Measurements from ENCODE around the gene SLC35F4. TPM values are rescaled to one million over a fixed set of nuclear protein-coding genes. Genes with fewer than 3 reads are reported as not detected.

The SLC35F4 gene
- total RNA-seq, 6 donors from 2014 or later = not detected

DNA sequence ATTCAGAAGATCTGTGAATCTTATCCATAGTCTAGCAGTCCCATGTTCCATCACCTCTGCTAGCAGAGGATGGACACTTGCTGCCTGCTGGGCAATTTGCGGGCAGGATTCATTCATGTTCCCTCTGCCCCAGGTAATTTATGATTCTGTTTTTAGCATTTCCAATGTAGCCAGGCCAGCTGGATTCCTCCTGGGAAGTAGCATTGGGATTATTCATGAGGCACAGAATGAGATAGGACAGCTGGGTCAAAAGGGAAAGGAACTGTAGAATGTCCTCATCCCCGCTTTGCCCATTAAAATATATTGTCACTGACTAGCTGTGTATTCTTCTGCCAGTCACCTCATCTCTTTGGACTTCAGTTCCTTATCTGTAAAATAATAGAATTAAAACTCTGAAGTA, 68.7 kb downstream of the SLC35F4 start:
- H3K27me3 ChIP-seq = no peaks in the 10 kb centered on the region
- no peak for DNase-seq
- H3K4me1 ChIP-seq = no peaks in the 10 kb centered on the region
- no peak for TF ChIP-seq POLR2AphosphoS5 (IDR thresholded peaks at IDR 0.05)
- TF ChIP-seq, protein P1, sequence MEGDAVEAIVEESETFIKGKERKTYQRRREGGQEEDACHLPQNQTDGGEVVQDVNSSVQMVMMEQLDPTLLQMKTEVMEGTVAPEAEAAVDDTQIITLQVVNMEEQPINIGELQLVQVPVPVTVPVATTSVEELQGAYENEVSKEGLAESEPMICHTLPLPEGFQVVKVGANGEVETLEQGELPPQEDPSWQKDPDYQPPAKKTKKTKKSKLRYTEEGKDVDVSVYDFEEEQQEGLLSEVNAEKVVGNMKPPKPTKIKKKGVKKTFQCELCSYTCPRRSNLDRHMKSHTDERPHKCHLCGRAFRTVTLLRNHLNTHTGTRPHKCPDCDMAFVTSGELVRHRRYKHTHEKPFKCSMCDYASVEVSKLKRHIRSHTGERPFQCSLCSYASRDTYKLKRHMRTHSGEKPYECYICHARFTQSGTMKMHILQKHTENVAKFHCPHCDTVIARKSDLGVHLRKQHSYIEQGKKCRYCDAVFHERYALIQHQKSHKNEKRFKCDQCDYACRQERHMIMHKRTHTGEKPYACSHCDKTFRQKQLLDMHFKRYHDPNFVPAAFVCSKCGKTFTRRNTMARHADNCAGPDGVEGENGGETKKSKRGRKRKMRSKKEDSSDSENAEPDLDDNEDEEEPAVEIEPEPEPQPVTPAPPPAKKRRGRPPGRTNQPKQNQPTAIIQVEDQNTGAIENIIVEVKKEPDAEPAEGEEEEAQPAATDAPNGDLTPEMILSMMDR (IDR thresholded peaks at IDR 0.05) = no peak
- no peak for TF ChIP-seq EP300 (IDR thresholded peaks at IDR 0.05)
- no peak for TF ChIP-seq POLR2A (IDR thresholded peaks at IDR 0.05)
- no peak overlapping the region for H3K27ac ChIP-seq
- no peak for ATAC-seq (ENCODE audit: low FRiP score in 2 of 2)
- WGBS, 2 donors = 57 to 62% methylated on average over 2 of the region's 2 CpGs
- no peaks in the 10 kb centered on the region for H3K9me3 ChIP-seq
- no peak overlapping the region for H3K4me3 ChIP-seq
- H3K36me3 ChIP-seq = no peaks in the 10 kb centered on the region

DNA sequence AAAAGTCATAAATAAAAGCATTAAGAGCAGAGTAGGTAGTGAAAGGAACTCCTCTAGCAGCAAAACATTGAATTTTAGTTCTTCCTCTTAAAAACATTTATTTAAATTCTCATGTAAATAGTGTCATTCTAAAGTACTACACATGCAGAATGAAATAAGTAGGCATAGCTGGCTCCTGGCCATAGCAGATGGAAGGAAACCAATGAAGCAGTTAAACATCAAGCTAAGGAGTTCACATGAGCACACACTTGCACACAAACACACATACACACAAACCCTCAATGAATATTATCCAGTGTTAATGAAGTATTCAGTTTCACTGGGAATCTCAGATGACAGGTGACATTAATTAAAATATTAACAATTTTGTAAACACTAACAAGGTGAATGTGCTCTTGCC, 69.3 kb downstream of the SLC35F4 start:
- Histone ChIP-seq H3K27ac (no peak overlapping the region), H3K4me3 (no peak overlapping the region), H3K36me3 (no peaks in the 10 kb centered on the region), H3K27me3 (no peaks in the 10 kb centered on the region), H3K9me3 (no peaks in the 10 kb centered on the region), H3K4me1 (no peaks in the 10 kb centered on the region)
- no peak for DNase-seq
- TF ChIP-seq POLR2AphosphoS5 (IDR thresholded peaks at IDR 0.05) = no peak
- TF ChIP-seq POLR2A (IDR thresholded peaks at IDR 0.05) = no peak
- TF ChIP-seq, protein P1 (IDR thresholded peaks at IDR 0.05) = no peak
- TF ChIP-seq EP300 (IDR thresholded peaks at IDR 0.05) = no peak
- no peak for ATAC-seq (ENCODE audit: low FRiP score in 2 of 2)

DNA sequence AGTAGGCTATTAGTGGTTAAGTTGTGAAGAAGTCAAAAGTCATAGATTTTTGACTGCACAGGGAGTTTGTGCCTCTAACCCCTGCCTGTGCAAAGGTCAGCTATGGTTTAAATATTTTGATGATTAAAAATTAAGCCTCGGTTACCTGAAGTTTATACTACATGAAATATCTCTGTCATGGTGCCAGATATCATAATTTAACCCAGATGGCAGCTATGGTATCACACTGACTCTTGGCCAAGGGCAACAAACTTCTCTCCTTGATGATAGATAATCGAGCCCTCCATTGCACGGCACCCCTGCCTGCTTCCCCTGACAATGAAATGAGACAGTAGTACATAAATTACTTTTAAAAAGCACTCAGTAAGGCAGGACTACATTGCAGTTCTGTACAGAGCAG, 80.8 kb downstream of the SLC35F4 start:
- no peak for ATAC-seq (ENCODE audit: low FRiP score in 2 of 2)
- TF ChIP-seq EP300 (IDR thresholded peaks at IDR 0.05) = no peak
- TF ChIP-seq, protein P1 (IDR thresholded peaks at IDR 0.05) = no peak
- no peak for TF ChIP-seq POLR2AphosphoS5 (IDR thresholded peaks at IDR 0.05)
- no peak for TF ChIP-seq POLR2A (IDR thresholded peaks at IDR 0.05)
- WGBS, 2 donors = 61 to 63% methylated on average over 3 of the region's 3 CpGs

DNA sequence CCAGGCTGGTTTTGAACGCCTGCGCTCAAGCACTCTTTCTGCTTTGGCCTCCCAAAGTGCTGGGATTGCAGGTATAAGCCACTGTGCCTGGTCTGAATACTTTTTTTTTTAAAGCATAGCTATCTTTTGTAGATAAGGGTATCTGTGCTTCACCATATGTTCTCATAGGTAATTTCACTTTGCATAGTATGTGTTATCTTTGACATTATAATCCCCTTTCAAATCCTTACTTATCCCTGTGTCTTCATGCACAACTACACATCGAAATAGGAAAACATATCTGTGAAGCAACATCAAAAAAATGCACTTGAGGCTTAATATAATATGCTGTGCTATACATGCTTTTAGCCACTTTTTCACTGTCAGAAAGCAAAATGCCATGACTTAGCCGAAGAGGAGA, 94.1 kb downstream of the SLC35F4 start:
- TF ChIP-seq EP300 (IDR thresholded peaks at IDR 0.05) (no peak), POLR2AphosphoS5 (IDR thresholded peaks at IDR 0.05) (no peak), POLR2A (IDR thresholded peaks at IDR 0.05) (no peak)
- TF ChIP-seq, protein P1 (IDR thresholded peaks at IDR 0.05) = no peak
- DNase-seq = no peak
- no peaks in the 10 kb centered on the region for H3K4me1 ChIP-seq
- no peak for ATAC-seq (ENCODE audit: low FRiP score in 2 of 2)
- H3K27ac ChIP-seq = no peak overlapping the region
- WGBS, 2 donors = 76 to 88% methylated on average over 4 of the region's 4 CpGs
- no peaks in the 10 kb centered on the region for H3K9me3 ChIP-seq
- no peak overlapping the region for H3K4me3 ChIP-seq
- no peaks in the 10 kb centered on the region for H3K27me3 ChIP-seq
- H3K36me3 ChIP-seq = no peaks in the 10 kb centered on the region

More for the DNA sequence above, 80.8 kb downstream of the SLC35F4 start:
- no peaks in the 10 kb centered on the region for H3K4me1 ChIP-seq
- peaks cover 0 to 24% (median 0%) of the 10 kb centered on the region in 4 donors for H3K9me3 ChIP-seq
- no peaks in the 10 kb centered on the region for H3K36me3 ChIP-seq
- no peaks in the 10 kb centered on the region for H3K27me3 ChIP-seq
- no peak overlapping the region for H3K27ac ChIP-seq
- no peak overlapping the region for H3K4me3 ChIP-seq
- no peak for DNase-seq

DNA sequence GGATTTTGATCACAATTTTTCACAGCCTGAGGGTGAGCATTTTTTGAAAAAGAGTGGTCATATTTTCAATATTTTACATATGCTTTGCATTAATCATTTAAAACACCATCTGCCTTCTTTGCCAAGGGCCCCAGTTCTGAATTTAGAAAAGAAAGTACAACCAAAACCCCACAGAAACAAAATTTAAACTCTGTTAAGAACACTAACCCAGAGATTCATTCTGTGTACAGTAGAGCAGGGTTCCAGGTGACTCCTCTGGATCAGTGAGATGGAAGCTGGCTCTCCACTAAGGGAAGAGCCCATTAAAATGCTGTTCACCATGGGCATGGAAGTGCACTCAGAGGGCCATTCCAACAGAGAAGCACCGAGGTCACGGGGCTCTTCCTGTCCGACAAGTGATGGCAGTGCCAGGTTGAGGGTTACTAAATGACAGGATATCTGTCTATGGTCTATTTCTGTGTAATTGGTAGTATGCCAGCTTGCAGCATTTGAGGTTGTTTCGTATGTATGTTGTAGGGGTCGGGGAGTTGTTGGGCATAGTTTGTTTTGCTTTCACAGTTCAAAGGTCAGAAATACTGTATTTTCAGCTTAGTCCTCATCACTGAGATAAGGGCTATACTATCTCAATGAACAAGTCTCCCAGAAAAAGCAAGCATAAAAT, 95.9 kb downstream of the SLC35F4 start:
- Histone ChIP-seq H3K36me3 (no peaks in the 10 kb centered on the region), H3K4me3 (no peak overlapping the region), H3K27me3 (no peaks in the 10 kb centered on the region), H3K4me1 (no peaks in the 10 kb centered on the region), H3K9me3 (no peaks in the 10 kb centered on the region), H3K27ac (no peak overlapping the region)
- WGBS, 2 donors = 80 to 82% methylated on average over 5 of the region's 5 CpGs
- ATAC-seq (ENCODE audit: low FRiP score in 2 of 2) (no peak), DNase-seq (no peak)
- TF ChIP-seq POLR2AphosphoS5 (IDR thresholded peaks at IDR 0.05) (no peak), POLR2A (IDR thresholded peaks at IDR 0.05) (no peak), EP300 (IDR thresholded peaks at IDR 0.05) (no peak)
- TF ChIP-seq, protein P1 (IDR thresholded peaks at IDR 0.05) = no peak

All from upper lobe of left lung (tissue), 6 donors.